GDM1 (cell line): ENCODE data around the gene DMRT3.

Experiments used
- DNase-seq: peaks from one replicate; lab custom pipeline; 2025; lab: John Stamatoyannopoulos, UW

The DMRT3 gene, protein sequence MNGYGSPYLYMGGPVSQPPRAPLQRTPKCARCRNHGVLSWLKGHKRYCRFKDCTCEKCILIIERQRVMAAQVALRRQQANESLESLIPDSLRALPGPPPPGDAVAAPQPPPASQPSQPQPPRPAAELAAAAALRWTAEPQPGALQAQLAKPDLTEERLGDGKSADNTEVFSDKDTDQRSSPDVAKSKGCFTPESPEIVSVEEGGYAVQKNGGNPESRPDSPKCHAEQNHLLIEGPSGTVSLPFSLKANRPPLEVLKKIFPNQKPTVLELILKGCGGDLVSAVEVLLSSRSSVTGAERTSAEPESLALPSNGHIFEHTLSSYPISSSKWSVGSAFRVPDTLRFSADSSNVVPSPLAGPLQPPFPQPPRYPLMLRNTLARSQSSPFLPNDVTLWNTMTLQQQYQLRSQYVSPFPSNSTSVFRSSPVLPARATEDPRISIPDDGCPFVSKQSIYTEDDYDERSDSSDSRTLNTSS

DNA sequence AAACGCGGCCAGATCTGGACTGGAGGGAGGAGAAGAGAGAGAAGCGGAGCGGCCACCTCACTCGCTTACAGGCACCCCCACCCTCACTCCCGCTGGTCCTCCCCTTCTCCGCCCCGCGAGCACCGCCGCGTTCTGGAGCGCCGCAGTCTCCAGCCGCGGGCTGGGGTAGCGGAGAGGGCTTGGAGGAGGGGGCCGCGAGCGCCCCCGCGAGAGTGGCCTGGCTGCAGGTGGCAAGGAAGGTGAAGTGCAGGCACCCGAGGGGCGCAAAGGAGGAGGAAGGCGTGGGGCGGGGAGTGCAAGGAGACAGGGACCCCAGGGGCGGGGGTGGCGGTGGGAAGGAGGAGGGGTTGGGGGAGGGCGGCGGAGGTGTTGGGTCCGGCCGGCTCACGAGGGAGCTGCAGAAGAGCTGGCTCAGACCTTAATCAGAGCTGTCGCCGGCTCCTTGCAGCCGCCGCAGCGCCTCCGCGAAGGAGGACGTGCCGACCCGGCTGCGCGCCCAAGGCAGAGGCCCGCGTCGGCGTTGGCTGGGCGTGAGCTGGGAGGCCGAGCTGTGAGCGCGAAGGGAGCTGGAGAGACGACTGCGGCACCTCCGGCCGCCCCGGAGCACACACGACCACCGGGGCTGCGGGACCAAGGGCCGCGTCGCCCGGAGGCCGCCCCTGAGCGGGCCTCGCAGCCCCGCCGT lies at the start of gene DMRT3:
DMRT3 (plus strand) TSS at position 398 of the 685 bp plus-strand sequence. CDS start 347 bp downstream, outside the sequence.
- no peak for DNase-seq

DNA sequence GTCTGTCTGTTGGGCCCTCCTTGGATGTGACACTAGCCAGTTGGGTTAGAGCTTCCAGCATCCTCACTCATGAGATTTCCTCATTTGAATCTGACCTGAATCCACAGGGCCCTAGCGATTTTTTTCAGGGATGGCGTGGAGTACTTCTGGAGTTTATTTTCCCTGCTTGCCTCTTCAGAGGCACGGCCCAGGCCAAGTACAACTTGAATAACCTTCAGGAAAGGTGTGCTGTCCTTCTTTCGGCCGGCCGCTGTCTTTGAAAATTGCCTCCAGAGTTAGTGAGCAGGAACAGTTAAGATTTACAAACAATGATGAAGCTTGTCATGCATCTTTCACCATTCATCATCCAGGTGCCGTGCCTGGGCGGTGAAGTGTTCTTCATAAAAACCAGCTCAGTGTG lies 49.5 kb upstream of the DMRT3 start:
- DNase-seq, result no peak

DNA sequence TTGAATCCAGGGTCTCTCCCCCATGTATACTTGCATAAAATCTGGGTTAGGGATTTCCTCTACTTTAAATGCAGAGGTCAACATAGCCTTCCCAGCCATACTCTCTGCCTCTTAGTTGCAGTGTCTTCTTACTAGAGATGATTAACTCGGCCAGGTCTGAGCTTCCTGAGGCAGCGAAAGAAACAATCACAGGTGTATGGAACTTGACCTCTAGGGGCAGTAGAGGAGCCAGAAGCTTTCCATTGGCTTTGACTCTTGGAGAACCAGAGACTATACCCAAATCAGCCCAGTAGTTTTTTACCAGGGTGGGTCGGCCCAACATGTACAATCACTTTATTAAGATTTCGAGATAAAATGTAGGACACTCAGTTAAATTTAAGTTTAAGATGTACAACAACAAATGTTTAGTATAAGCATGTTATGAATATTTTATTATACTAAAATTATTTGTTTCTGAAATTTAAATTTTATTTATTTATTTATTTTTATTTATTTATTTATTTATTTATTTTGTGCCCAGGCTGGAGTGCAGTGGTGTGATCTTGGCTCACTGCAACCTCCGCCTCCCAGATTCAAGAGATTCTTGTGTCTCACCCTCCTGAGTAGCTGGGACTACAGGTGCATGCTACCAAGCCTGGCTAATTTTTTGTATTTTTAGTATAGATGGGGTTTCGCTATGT lies 48.0 kb upstream of the DMRT3 start:
- DNase-seq, result no peak

DNA sequence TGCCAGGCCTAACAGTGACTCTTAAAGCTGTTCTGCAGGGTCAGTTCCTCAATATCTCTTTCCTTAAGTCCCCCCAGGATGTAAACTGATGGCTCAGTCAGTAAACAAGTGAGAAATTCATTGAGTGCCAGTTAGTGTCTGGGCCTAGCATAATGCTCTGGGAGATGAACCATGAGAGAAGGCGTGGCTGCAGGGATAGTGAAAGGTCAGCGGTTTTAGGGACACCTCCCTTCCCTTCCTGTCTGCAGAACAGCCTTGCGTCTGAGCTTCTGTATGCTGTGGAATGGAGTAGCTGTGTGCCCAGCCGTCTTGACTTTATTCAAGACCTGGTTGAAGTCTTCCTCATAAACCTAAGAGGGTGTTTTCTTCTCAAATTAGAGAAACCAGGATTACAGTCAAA lies 46.7 kb upstream of the DMRT3 start:
- no peak for DNase-seq

DNA sequence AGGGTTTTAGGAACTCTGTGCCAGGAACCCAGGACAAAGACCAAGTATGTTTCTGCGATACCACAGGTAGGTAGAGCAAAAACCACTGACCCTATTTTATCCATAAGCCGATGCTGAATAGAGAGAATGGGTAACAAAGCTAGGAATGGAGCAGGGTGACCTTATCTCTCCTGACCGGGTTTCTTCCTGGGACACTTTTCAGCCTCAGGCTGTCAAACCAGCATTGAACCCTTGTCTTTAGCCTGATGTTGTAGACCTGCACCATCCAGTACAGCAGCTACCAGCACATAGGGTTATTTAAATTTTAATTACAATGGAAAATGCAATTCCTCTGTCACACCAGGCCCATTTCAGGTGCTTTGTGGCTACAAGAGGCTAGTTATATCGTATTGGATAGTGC lies 43.1 kb upstream of the DMRT3 start:
- no peak for DNase-seq

DNA sequence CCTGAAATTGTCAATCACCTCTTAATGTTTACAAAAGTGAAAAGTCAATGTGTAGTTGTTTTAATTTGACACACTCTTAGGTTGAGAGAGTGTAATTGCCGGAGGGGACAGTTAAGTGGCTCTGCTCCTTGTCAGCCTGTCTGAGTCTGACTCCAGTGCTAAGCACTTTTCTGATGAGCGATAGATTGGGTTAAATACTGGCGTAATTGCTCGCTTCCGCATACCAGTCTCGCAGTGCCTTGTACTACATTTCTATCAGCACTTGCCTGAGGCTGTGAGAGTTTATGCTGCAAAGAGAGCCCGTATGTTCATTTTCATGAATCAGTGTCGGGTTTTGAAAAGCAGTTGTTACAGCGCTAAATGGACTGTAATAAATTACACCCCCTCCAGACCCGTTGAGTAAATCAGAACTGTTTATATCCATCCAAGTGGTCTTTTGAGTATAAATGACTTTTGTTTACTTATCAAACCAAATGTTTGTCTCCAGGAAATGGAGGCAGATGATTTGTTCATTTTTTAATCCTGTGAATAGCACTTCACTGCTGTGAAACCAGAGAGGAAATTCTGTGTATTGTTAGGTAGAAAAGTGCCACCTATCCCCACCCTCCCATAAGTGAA lies 41.0 kb upstream of the DMRT3 start:
- DNase-seq, result no peak

DNA sequence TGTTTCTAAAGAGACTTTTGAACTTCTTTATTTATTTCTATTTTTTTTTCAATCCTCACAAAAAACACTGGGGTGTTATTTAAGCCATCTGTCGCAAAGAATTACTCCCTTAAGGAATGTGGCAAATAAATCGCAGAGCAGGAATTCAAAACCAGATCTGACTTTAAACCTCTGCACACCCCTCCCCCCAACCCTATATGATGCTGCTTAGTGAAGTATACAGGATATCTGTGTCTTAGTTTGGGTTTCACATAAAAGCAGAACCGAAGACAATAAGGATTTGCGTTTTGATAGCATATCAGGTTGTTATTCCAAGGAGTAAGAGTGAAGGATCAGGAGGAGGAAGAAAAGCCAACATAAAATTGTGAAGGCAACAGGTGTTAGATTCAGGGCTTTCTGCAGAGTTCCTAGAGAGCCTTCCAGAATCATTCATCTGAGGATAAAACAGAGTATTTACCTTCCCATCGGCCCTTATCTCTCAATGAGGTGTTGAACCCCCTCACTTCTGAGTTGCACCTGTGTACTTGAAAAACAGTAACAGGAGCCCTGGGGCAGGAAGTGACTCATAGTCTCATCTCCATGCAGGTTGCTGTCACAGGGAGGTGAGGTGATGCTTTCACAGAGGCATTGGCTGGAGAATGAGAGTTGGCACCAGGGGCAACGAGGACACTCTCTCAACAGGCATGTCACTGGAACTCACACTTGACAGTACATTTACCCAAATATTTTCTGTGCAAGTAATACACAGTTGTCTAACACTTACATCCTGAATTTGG lies 33.5 kb upstream of the DMRT3 start:
- no peak for DNase-seq

DNA sequence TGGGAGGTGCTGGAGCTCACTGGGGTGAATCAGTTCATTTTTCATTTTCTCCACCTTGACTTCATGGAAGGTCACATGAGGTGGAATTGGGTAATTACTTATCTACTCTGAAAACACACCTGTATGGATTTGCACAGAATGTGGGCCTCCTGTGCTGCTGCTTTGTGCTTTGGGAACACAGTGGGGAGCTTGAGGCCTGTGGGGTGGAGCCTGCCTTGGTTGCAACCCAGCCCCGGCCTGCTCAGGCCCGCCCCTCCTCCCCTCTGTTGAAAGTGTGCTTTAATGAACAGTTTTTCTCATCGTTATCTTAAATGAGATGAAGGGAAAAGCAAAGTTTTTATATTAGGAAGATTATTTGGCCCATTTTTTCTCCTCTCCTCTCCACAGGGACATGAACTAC lies 28.5 kb upstream of the DMRT3 start:
- no peak for DNase-seq

DNA sequence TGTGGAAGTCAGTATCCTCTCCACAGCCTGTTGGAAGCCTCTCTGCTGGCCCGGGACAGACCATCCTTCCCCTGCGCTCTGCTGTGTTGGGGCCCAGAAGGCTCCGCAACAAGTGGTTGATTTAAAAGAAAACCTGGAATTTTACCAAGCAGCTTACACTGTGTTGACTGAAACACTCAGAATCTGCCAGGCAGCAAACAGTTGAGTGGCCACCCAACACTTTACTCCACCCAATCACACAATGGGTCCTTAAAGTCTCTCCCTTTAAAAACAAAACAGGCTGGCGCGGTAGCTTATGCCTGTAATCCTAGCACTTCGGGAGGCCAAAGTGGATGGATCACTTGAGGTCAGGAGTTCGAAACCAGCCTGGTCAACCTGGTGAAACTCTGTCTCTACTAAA lies 28.0 kb upstream of the DMRT3 start:
- no peak for DNase-seq

DNA sequence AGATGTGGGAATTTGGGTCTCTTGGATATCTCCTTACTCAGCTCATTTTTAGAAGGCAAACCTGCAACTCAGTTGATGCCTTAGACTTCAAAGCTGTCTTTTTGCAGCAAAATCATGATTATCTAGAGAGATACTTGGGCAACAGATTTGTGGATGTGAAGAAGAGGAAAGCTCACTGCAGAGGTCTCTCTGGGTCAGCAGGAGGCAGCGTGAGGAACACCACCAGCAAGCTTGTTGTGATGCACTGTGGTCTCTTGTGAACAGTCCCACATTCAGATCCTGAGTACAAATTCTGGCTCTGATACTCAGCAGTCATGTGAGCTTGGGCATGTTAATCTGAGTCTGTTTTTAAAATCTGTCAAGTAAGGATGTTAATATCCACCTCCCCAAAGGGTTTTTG lies 26.3 kb upstream of the DMRT3 start:
- DNase-seq, result no peak

DNA sequence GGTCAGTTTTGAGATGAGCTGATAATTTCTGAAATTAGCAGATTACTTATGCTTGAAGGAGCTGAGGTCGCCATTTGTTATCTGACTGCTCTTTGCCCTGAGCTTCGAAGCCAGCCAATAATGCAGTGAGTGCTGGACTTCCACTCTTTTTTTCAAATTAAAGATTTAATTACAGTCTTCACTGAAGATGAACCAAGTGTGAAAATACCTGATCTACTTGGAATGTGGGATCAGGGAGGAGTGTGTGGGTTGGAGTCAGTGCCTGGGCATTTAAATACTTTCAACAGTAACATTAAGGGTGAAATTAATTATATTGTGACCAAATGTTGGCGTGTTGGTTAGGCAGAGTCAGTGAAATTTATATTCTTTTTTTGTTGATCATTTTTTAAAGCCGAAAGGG lies 23.9 kb upstream of the DMRT3 start:
- no peak for DNase-seq

DNA sequence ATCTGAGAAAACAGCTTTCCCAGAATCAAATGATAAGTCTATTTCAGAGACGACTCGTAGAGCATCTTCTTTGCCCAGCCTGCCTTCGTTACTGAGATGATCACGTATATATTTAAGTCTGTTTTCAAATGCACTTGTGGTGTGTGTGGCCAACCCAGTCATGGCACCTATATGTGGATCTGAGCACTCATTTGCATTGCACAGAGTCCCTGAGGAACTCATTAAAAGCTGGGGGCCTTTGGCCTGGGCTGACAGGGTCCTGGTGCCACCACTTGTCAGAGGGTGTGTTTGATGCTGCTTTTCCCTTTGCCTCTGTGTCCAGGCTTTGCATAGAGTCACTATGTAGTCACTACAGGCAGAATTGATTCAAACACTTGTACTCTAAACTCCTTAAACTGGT lies 17.4 kb upstream of the DMRT3 start:
- DNase-seq, result no peak

DNA sequence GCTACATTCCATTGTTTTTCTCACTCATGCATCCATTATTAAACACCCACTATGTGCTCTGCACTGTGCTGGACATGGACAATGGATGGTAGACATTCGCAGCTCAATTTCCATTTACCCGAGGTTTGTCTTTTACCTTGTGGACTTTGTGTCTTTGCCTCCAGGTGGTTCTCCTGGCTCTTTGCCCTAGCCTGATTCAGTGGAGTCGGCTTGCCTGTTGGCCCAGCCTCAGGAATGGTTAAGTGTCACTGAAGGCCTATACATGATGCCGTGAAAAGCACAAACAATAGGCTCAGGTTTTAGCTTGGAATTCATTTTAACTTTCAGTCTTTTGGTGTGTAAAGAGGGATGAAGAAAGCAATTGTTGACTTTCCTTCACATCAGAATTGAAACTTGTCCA lies 16.5 kb upstream of the DMRT3 start:
- DNase-seq, result no peak

DNA sequence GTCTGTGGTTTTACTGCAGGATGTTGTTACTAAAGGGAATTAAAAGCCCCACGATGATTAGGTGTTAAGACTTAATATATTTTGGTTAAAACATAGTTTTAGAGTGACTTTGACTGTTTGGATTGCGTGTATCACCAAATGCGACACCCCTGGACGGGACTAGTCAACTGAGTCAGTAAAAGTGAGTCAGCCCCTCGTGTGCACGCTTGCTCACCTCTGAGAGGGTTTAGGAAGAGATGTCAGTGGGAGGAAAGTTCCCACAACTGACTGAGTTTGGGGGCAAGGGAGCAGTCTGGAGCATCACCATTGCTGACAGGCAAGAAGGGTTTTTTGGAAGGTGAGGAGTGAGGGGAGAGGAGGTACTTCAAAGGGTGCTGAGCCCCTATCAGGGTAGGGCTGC lies 14.4 kb upstream of the DMRT3 start:
- no peak for DNase-seq

DNA sequence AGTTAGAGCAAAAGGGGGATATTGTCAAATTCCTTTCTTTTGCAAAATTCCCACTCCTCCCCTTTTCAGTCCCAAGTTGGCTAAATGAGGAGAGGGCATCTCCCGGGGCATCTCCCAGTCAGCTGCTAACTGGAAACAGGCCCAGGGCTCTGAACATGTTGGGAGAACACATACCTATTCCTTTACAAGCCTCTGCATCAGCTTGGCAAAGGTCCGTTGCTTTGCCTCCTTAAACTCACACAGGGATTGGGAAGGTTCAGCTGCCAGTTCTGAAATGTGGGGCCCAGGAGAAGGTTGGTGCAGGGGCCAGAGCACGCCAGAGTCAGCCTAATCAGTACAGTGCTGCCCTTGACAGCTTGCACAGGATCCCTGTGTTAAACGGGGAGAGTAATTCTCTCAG lies 11.0 kb upstream of the DMRT3 start:
- no peak for DNase-seq

DNA sequence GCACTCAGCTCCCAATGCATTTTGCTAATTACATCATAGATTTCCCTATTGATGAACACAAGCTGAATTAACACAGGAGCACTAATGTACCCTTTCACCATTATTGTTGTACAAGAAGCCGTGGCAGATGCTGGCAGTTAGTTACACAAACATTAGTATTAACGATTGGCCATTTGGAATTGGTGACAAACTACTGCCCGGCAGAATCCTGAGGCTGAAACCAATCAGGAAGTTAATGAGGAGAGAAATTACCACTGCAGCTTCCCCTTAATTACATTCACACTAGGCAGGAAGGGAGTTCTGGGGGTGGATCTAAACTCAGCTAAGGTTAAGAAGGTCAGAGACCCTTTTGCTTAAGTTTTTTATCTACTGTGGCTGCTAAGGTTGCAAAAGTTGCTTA lies 9.6 kb upstream of the DMRT3 start:
- DNase-seq, result no peak

DNA sequence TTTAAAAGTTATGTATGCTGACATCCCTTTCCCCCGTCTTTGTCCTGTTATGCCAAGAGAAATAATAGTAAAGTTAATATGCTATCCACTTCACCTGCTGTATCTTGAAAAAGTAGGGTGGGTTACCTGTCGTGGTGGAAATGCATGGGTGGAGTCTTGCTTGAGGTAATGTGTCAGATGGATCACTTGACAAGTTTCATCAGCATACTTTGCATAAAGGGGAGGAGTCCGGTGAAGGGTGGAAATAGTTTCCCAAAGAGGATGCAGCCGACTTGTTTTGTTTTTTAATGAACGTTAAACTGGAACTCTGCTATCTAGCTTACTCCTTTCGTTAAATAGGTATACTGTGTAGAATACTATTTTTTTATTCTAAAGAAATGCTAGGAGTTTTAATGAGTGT lies 9.0 kb upstream of the DMRT3 start:
- DNase-seq, result no peak

DNA sequence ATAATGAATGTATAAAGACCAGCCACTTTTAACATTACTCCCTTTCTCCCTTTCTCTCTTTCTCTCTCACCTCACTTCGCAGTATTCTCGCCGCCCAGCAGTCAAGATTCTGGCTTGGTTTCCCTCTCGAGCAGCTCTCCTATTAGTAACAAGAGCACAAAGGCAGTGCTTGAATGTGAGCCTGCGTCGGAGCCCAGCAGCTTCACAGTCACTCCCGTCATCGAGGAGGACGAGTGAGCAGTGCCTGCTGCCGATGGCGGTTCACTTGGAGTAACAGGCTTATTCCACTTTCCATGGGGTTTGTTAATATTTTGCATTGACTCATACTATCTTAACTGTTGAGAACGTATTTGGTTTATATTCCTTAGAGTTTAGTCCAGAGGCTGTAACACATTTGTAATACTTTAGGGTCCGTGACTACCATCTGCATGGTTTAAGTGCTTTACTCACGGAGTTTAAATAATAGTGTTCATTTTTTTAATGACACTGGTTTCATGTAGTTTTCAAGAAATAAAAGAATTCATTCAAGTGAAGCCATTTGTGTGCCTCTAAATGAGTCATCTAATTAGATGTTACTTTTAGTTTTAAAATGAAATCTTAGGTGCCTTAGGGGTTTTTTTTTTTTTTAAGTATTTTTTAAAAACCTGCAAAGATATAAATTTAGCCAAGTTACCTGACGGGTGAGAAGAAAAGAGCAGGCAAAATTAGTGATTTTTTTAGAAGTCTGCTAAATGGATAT lies 8.4 kb upstream of the DMRT3 start:
- DNase-seq, result no peak

DNA sequence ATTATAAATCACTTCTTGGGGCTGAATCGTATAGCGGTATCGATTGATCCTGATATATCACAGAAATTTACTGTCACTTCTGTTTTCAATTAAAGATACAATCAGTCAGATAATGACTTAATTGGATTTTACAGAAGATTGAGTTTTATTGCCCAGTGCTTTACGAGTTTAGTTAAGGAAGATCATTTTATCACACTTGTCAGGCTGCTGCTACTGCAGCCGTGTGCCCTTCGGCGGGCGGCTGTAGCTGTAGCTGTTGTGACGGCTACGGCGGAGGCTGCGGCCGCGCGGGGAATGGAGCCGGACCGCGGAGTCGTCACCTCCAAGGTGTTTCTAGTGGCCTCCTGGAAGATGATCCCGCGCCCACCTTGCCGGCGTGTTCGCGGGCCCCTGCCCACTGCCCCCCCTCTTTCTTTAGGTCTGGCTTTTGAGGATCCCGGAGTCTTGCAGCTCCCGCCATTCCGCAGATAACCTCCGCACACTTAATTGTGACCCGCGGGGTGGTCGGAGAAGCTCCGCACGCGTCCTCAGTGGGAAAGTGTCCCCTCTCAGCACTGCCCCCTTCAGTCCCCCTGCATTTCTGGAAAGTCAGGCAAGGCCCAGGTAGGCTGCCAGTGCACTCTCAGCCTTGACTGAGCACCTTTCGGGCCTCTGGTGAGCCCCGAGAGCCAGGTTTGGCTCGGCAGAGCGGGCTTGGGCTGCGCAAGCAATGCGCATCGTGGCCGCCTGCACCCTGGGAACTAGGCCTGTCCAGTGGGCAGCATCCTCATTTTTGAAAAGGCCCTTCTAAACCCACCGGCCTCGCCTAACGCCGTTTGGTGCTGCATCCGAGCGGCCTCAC lies 6.9 kb upstream of the DMRT3 start:
- no peak for DNase-seq
